Stomach smooth muscle (tissue), 2 donors: Measurements from ENCODE around the gene ARID3A.

ENCODE experiments used
- H3K27ac ChIP-seq: one replicate; pipeline ENCODE4 v1.7.0; 2013; ENCODE audit warnings: mild to moderate bottlenecking, low read length, inconsistent platforms
- H3K27me3 ChIP-seq, 2 donors: one replicate each; pipeline ENCODE4 v1.7.0; 2013; ENCODE audit warnings: low read length in 2 of 2; ENCODE audit not compliant: insufficient read depth in 2 of 2, control insufficient read depth in 1 of 2
- H3K36me3 ChIP-seq, 2 donors: one replicate each; pipeline ENCODE4 v1.7.0; 2013; ENCODE audit warnings: low read length in 2 of 2; ENCODE audit not compliant: control insufficient read depth in 2 of 2, insufficient read depth in 2 of 2
- H3K4me1 ChIP-seq: one replicate; pipeline ENCODE4 v1.7.0; 2013; ENCODE audit warnings: low read length; ENCODE audit not compliant: control insufficient read depth, insufficient read depth
- H3K4me3 ChIP-seq, 2 donors: one replicate each; pipeline ENCODE4 v1.7.0; 2013; ENCODE audit warnings: low read length in 2 of 2
- H3K9ac ChIP-seq, 2 donors: one replicate each; pipeline ENCODE4 v1.7.0; 2013; ENCODE audit warnings: low read length in 2 of 2, mild to moderate bottlenecking in 1 of 2
- H3K9me3 ChIP-seq, 2 donors: one replicate each; pipeline ENCODE4 v1.7.0; 2013; ENCODE audit warnings: low read length in 2 of 2; ENCODE audit not compliant: control insufficient read depth in 2 of 2
- donor health status: healthy.
- donor health status: Pancreatic carcinoma.

Gene ARID3A

GRCh38 chr19:1002600-1002999 is 76.8 kb downstream of the ARID3A start:
- no peak overlapping the region for H3K27ac ChIP-seq
- no peaks in the 10 kb centered on the region for H3K36me3 ChIP-seq
- no peak overlapping the region for H3K9ac ChIP-seq
- H3K4me3 ChIP-seq: no peak overlapping the region
- no peaks in the 10 kb centered on the region for H3K9me3 ChIP-seq
- H3K27me3 ChIP-seq: peaks cover 33 to 38% of the 10 kb centered on the region in 2 donors
- H3K4me1 ChIP-seq: peaks cover 9% of the 10 kb centered on the region

GRCh38 chr19:1003283-1003682 is 77.4 kb downstream of the ARID3A start:
- no peak overlapping the region for H3K27ac ChIP-seq
- peaks cover 9% of the 10 kb centered on the region for H3K4me1 ChIP-seq
- no peak overlapping the region for H3K4me3 ChIP-seq
- no peaks in the 10 kb centered on the region for H3K9me3 ChIP-seq
- H3K27me3 ChIP-seq: peaks cover 26 to 34% of the 10 kb centered on the region in 2 donors
- H3K9ac ChIP-seq: no peak overlapping the region
- no peaks in the 10 kb centered on the region for H3K36me3 ChIP-seq

- H3K9me3 ChIP-seq: no peaks in the 10 kb centered on the region
- H3K9ac ChIP-seq: no peak overlapping the region
- H3K27ac ChIP-seq: no peak overlapping the region
- peaks cover 18 to 24% of the 10 kb centered on the region in 2 donors for H3K27me3 ChIP-seq
- H3K4me3 ChIP-seq: no peak overlapping the region
- no peaks in the 10 kb centered on the region for H3K36me3 ChIP-seq
- peaks cover 9% of the 10 kb centered on the region for H3K4me1 ChIP-seq
Observed at GRCh38 chr19:1004204-1004802, 78.5 kb downstream of the ARID3A start.

GRCh38 chr19:1004803-1005664 is 79.2 kb downstream of the ARID3A start:
- no peak overlapping the region for H3K9ac ChIP-seq
- H3K36me3 ChIP-seq: no peaks in the 10 kb centered on the region
- H3K27ac ChIP-seq: no peak overlapping the region
- no peaks in the 10 kb centered on the region for H3K9me3 ChIP-seq
- peaks cover 14 to 21% of the 10 kb centered on the region in 2 donors for H3K27me3 ChIP-seq
- no peak overlapping the region for H3K4me3 ChIP-seq
- peaks cover 9% of the 10 kb centered on the region for H3K4me1 ChIP-seq

GRCh38 chr19:1006711-1007398 is 81.0 kb downstream of the ARID3A start:
- Histone ChIP-seq H3K27me3 (peaks cover 5 to 8% of the 10 kb centered on the region in 2 donors), H3K9ac (no peak overlapping the region), H3K4me3 (no peak overlapping the region), H3K4me1 (peaks cover under 1% of the 10 kb centered on the region), H3K9me3 (no peaks in the 10 kb centered on the region), H3K27ac (no peak overlapping the region), H3K36me3 (peaks cover 0 to 3% of the 10 kb centered on the region in 2 donors)

GRCh38 chr19:1007399-1008251 is 81.8 kb downstream of the ARID3A start:
- Histone ChIP-seq H3K4me3 (no peak overlapping the region), H3K27ac (no peak overlapping the region), H3K36me3 (peaks cover 3 to 6% of the 10 kb centered on the region in 2 donors), H3K9me3 (no peaks in the 10 kb centered on the region), H3K27me3 (peaks cover 2 to 4% of the 10 kb centered on the region in 2 donors), H3K9ac (no peak overlapping the region), H3K4me1 (peaks cover 3% of the 10 kb centered on the region)

GRCh38 chr19:1008268-1009040 is 82.6 kb downstream of the ARID3A start:
- Histone ChIP-seq H3K27ac (no peak overlapping the region), H3K9ac (no peak overlapping the region), H3K9me3 (no peaks in the 10 kb centered on the region), H3K36me3 (peaks cover 3 to 10% of the 10 kb centered on the region in 2 donors), H3K27me3 (peaks cover 0 to 1% of the 10 kb centered on the region in 2 donors), H3K4me3 (no peak overlapping the region), H3K4me1 (peaks cover 6% of the 10 kb centered on the region)

- peaks cover 7 to 14% of the 10 kb centered on the region in 2 donors for H3K36me3 ChIP-seq
- H3K27ac ChIP-seq: no peak overlapping the region
- no peak overlapping the region for H3K4me3 ChIP-seq
Observed at GRCh38 chr19:1009041-1009980, 83.5 kb downstream of the ARID3A start.

GRCh38 chr19:1009981-1010538 is 84.2 kb downstream of the ARID3A start:
- no peak overlapping the region for H3K4me3 ChIP-seq
- peaks cover 9% of the 10 kb centered on the region for H3K4me1 ChIP-seq
- H3K9ac ChIP-seq: no peak overlapping the region
- no peaks in the 10 kb centered on the region for H3K9me3 ChIP-seq
- H3K27me3 ChIP-seq: no peaks in the 10 kb centered on the region
- peaks cover 7 to 14% of the 10 kb centered on the region in 2 donors for H3K36me3 ChIP-seq
- no peak overlapping the region for H3K27ac ChIP-seq

More at GRCh38 chr19:1009041-1009980, 83.5 kb downstream of the ARID3A start:
- Histone ChIP-seq H3K9me3 (no peaks in the 10 kb centered on the region), H3K4me1 (peaks cover 9% of the 10 kb centered on the region), H3K9ac (no peak overlapping the region), H3K27me3 (no peaks in the 10 kb centered on the region)
